K562 (cell line): ENCODE results near the gene COX6B2. TPM values are rescaled to one million over a fixed set of nuclear protein-coding genes. Genes with fewer than 3 reads are reported as not detected.

ENCODE experiments used
- CHD2 ChIP-seq: IDR thresholded peaks from 2 replicates; pipeline ENCODE4 v1.6.1; 2011; ENCODE audit warnings: low read depth, low read length
- CREM ChIP-seq: IDR thresholded peaks from 2 replicates; pipeline ENCODE4 v1.6.1; 2014; ENCODE audit warnings: antibody characterized with exemption, low read depth
- MBD2 ChIP-seq: sonication (generic); IDR thresholded peaks from 2 replicates; pipeline ENCODE4 v1.6.1; 2016; ENCODE audit warnings: low read depth, borderline replicate concordance
- NONO ChIP-seq, 2 experiments: fragments of 200-400 bp in 1 of 2; fragments of 450-650 bp in 1 of 2; formaldehyde crosslinking in 1 of 2; IDR thresholded peaks; 2 replicates each; pipeline ENCODE4 v1.6.1; 2017; ENCODE audit warnings: low read depth in 2 of 2, mild to moderate bottlenecking in 2 of 2, moderate library complexity in 2 of 2, low read length in 1 of 2
- RAD21 ChIP-seq, 2 experiments: fragments of 250-450 bp in 1 of 2; fragments of 450-650 bp in 1 of 2; sonication (Bioruptor Pico) in 1 of 2; formaldehyde crosslinking in 1 of 2; IDR thresholded peaks in 1 of 2; conservative IDR thresholded peaks in 1 of 2; 2 replicates each; pipeline versions ENCODE4 v1.4.0 to v1.8.0; 2020 to 2022; ENCODE audit warnings: mild to moderate bottlenecking in 2 of 2, moderate library complexity in 1 of 2
- SIX5 ChIP-seq, 2 experiments: IDR thresholded peaks; 2 replicates each; pipeline ENCODE4 v1.6.1; 2011; ENCODE audit warnings: low read length in 2 of 2, borderline replicate concordance in 1 of 2, low read depth in 1 of 2, mild to moderate bottlenecking in 1 of 2, moderate library complexity in 1 of 2; ENCODE audit not compliant: insufficient read depth in 1 of 2
- ZNF766 ChIP-seq: fragments of 200-800 bp; sonication (Bioruptor generic); conservative IDR thresholded peaks from 2 replicates; pipeline ENCODE4 v1.6.1; 2016; ENCODE audit warnings: missing genetic modification characterization, missing compliant biosample characterization
- polyA plus RNA-seq, 8 experiments: library from polyadenylated mRNA; depleted of rRNA in 4 of 8; stranded (reverse) in 5 of 8; unstranded in 3 of 8; fragments of >200 nt; fragmentation: Nextera tagmentation in 2 of 8; fragmentation: Illumina TruSeq in 1 of 8; extraction: Ambion mirVana in 2 of 8; extraction: Trizol in 1 of 8; gene quantifications; 2 replicates each; pipeline versions ENCODE4 v1.2.1 to v1.2.3, GENCODE V29; 2011 to 2014; ENCODE audit warnings: inconsistent platforms in 1 of 8, missing spikeins in 1 of 8
- total RNA-seq, 7 experiments: library from RNA; depleted of rRNA in 6 of 7; stranded (reverse); fragments of >200 nt in 6 of 7; fragmentation: Illumina TruSeq in 2 of 7; extraction: Trizol in 2 of 7; gene quantifications; 2 replicates each; pipeline versions ENCODE4 v1.2.1 to v1.2.3, GENCODE V29; 2011 to 2021; ENCODE audit warnings: low replicate concordance in 1 of 7
- TF ChIP-seq, protein P1 (sequence below): fragments of 450-650 bp; IDR thresholded peaks from 2 replicates; pipeline ENCODE4 v1.6.1; 2017; ENCODE audit warnings: antibody characterized with exemption, mild to moderate bottlenecking
- TF ChIP-seq, protein P2 (sequence below): fragments of 200-800 bp; sonication (Bioruptor generic); IDR thresholded peaks from 2 replicates; pipeline ENCODE4 v1.6.1; 2017; ENCODE audit warnings: missing genetic modification characterization, missing compliant biosample characterization
- TF ChIP-seq, protein P3 (sequence below): fragments of 450-650 bp; IDR thresholded peaks from 2 replicates; pipeline ENCODE4 v1.6.1; 2014; ENCODE audit warnings: low read depth, mild to moderate bottlenecking, moderate library complexity, borderline replicate concordance
- TF ChIP-seq, protein P4 (sequence below): sonication (generic); formaldehyde crosslinking; IDR thresholded peaks from 2 replicates; pipeline ENCODE4 v1.8.0; 2022; ENCODE audit warnings: missing genetic modification reagents, mild to moderate bottlenecking, moderate library complexity, borderline replicate concordance

The COX6B2 gene
- total and polyA plus RNA-seq, 9 of the 15 experiments (the other 6 are each of a cell fraction or from before 2014, with no cell fraction given): 0.40 to 2.5 (median 0.83) TPM

DNA sequence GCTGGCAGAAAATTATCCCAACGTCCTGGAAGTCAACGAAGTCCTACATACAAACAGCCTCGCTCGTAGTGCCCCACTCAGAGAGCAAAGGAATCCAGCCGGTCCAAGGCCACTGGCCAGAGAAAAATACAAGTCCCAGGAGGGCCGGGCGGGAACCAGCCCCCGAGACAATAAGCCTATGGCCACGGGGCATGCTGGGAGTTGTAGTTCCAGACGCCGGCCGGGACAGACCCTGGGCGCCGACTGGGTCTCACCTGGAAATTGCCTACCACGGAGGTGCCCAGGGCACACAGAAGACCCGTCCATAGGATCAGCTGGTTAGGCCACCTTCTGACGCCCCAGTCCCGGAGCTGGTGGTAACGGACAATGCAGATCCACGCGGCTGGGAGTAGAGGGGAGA, 34.7 kb downstream of the COX6B2 start (continued):
- TF ChIP-seq, protein P1, sequence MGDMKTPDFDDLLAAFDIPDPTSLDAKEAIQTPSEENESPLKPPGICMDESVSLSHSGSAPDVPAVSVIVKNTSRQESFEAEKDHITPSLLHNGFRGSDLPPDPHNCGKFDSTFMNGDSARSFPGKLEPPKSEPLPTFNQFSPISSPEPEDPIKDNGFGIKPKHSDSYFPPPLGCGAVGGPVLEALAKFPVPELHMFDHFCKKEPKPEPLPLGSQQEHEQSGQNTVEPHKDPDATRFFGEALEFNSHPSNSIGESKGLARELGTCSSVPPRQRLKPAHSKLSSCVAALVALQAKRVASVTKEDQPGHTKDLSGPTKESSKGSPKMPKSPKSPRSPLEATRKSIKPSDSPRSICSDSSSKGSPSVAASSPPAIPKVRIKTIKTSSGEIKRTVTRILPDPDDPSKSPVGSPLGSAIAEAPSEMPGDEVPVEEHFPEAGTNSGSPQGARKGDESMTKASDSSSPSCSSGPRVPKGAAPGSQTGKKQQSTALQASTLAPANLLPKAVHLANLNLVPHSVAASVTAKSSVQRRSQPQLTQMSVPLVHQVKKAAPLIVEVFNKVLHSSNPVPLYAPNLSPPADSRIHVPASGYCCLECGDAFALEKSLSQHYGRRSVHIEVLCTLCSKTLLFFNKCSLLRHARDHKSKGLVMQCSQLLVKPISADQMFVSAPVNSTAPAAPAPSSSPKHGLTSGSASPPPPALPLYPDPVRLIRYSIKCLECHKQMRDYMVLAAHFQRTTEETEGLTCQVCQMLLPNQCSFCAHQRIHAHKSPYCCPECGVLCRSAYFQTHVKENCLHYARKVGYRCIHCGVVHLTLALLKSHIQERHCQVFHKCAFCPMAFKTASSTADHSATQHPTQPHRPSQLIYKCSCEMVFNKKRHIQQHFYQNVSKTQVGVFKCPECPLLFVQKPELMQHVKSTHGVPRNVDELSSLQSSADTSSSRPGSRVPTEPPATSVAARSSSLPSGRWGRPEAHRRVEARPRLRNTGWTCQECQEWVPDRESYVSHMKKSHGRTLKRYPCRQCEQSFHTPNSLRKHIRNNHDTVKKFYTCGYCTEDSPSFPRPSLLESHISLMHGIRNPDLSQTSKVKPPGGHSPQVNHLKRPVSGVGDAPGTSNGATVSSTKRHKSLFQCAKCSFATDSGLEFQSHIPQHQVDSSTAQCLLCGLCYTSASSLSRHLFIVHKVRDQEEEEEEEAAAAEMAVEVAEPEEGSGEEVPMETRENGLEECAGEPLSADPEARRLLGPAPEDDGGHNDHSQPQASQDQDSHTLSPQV: 0 out of 2 replicates have a peak, but pooled peaks have one; percentile 46
- TF ChIP-seq NONO (IDR thresholded peaks at IDR 0.05; ENCODE audit: low read depth in 2 of 2, low read length in 1 of 2): no peak
- peak; percentile 79 for TF ChIP-seq ZNF766 (CRISPR knock-in tag)
- TF ChIP-seq, protein P2, sequence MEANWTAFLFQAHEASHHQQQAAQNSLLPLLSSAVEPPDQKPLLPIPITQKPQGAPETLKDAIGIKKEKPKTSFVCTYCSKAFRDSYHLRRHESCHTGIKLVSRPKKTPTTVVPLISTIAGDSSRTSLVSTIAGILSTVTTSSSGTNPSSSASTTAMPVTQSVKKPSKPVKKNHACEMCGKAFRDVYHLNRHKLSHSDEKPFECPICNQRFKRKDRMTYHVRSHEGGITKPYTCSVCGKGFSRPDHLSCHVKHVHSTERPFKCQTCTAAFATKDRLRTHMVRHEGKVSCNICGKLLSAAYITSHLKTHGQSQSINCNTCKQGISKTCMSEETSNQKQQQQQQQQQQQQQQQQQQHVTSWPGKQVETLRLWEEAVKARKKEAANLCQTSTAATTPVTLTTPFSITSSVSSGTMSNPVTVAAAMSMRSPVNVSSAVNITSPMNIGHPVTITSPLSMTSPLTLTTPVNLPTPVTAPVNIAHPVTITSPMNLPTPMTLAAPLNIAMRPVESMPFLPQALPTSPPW (CRISPR knock-in tag): peak; percentile 36; the same call in 1 of the 2 replicates
- no peak for TF ChIP-seq RAD21 (CRISPR knock-in tag; conservative IDR thresholded peaks at IDR 0.05 in 1 of 2, IDR thresholded peaks at IDR 0.05 in 1 of 2)
- TF ChIP-seq, protein P3, sequence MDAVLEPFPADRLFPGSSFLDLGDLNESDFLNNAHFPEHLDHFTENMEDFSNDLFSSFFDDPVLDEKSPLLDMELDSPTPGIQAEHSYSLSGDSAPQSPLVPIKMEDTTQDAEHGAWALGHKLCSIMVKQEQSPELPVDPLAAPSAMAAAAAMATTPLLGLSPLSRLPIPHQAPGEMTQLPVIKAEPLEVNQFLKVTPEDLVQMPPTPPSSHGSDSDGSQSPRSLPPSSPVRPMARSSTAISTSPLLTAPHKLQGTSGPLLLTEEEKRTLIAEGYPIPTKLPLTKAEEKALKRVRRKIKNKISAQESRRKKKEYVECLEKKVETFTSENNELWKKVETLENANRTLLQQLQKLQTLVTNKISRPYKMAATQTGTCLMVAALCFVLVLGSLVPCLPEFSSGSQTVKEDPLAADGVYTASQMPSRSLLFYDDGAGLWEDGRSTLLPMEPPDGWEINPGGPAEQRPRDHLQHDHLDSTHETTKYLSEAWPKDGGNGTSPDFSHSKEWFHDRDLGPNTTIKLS: peak; percentile 71; the same call in 1 of the 2 replicates
- TF ChIP-seq CHD2: no peak
- TF ChIP-seq MBD2: 0 out of 2 replicates have a peak, but pooled peaks have one; percentile 63
- TF ChIP-seq CREM: peak; percentile 40; the same call in 1 of the 2 replicates
- peak; percentile 95 to 97 for TF ChIP-seq SIX5 (IDR thresholded peaks at IDR 0.05; ENCODE audit: borderline replicate concordance in 1 of 2, insufficient read depth in 1 of 2, low read depth in 1 of 2, low read length in 2 of 2)
- TF ChIP-seq, protein P4, sequence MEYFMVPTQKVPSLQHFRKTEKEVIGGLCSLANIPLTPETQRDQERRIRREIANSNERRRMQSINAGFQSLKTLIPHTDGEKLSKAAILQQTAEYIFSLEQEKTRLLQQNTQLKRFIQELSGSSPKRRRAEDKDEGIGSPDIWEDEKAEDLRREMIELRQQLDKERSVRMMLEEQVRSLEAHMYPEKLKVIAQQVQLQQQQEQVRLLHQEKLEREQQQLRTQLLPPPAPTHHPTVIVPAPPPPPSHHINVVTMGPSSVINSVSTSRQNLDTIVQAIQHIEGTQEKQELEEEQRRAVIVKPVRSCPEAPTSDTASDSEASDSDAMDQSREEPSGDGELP (CRISPR knock-in tag): 0 out of 2 replicates have a peak, but pooled peaks have one; percentile 15
